AG04449 (cell line): ENCODE data around the gene PAQR9.

Source experiments
- CTCF ChIA-PET: fragments of 350-600 bp; formaldehyde crosslinking; extraction: SDS; loops from one replicate; lab custom pipeline; 2021; ENCODE audit warnings: antibody characterized with exemption; lab: Yijun Ruan, JAX
- POLR2A ChIA-PET: fragments of 400-600, 350-600 bp; formaldehyde crosslinking; extraction: SDS; loops from one replicate; lab custom pipeline; 2020; ENCODE audit warnings: antibody characterized with exemption, inconsistent platforms; lab: Yijun Ruan, JAX
- DNase-seq: peaks from one replicate; pipeline ENCODE4 v3.0.0-alpha.2; 2010; ENCODE audit warnings: low read depth, low spot score
- H3K4me3 ChIP-seq: 2 replicates; pipeline ENCODE4 v1.5.1; 2011; ENCODE audit warnings: low read depth, mild to moderate bottlenecking, control low read depth, low read length
- CTCF ChIP-seq: IDR thresholded peaks from one replicate; pipeline ENCODE4 v1.5.1; 2011; ENCODE audit warnings: mild to moderate bottlenecking, moderate library complexity, low read length, control low read depth, inconsistent platforms; ENCODE audit not compliant: insufficient read depth; ENCODE audit errors: missing control alignments

The PAQR9 gene

GRCh38 chr3:143002083-143002712 lies 38.7 kb upstream of the PAQR9 start:
- DNase-seq = no peak
- ChIA-PET CTCF (interaction anchor here (1.2 to 18.0 kb wide), 7 partner anchors 7 to 415 kb away, joined by 3 to 584 read pairs (median 11); no protein-coding TSS in a partner anchor), POLR2A (interaction anchor here (0.9 to 1.7 kb wide), 5 partner anchors 8 to 441 kb away, joined by 3 to 6 read pairs (median 3); no protein-coding TSS in a partner anchor)
- peak overlapping the region; percentile 91 for H3K4me3 ChIP-seq
- TF ChIP-seq CTCF = no peak

- POLR2A ChIA-PET = interaction anchor here (0.7 to 1.7 kb wide), 6 partner anchors 9 to 442 kb away, joined by 3 to 6 read pairs (median 3); no protein-coding TSS in a partner anchor
- peak within 1 kb of the TSS; percentile 91 for H3K4me3 ChIP-seq
- peak; percentile 93 for DNase-seq
- TF ChIP-seq CTCF = no peak
- CTCF ChIA-PET = interaction anchor here (1.2 to 18.0 kb wide), 8 partner anchors 8 to 414 kb away, joined by 3 to 584 read pairs (median 12); no protein-coding TSS in a partner anchor
Measured at GRCh38 chr3:143001369-143002082, 38.1 kb upstream of the PAQR9 start, which contains the start of gene U2SURP. Gene U2SURP, plus strand, starts transcription at chr3:143001570. Its CDS starts 59 bp downstream, at chr3:143001629.

- TF ChIP-seq CTCF = no peak
- peak overlapping the region; percentile 91 for H3K4me3 ChIP-seq
- CTCF ChIA-PET = interaction anchor here (1.2 to 18.0 kb wide), 8 partner anchors 9 to 414 kb away, joined by 3 to 584 read pairs (median 12); no protein-coding TSS in a partner anchor
- no peak for DNase-seq
- POLR2A ChIA-PET = interaction anchor here (0.7 to 1.7 kb wide), 5 partner anchors 10 to 443 kb away, joined by 3 to 6 read pairs (median 3); no protein-coding TSS in a partner anchor
Measured at GRCh38 chr3:143001034-143001368, 37.5 kb upstream of the PAQR9 start.

- ChIA-PET POLR2A (interaction anchor here (0.6 to 1.7 kb wide), 5 partner anchors 10 to 411 kb away, joined by 3 to 6 read pairs (median 3); no protein-coding TSS in a partner anchor), CTCF (interaction anchor here (1.2 to 18.0 kb wide), 6 partner anchors 9 to 413 kb away, joined by 3 to 584 read pairs (median 8); no protein-coding TSS in a partner anchor)
- no peak for DNase-seq
- TF ChIP-seq CTCF = no peak
- peak overlapping the region; percentile 91 for H3K4me3 ChIP-seq
Measured at GRCh38 chr3:143000528-143000927, 37.1 kb upstream of the PAQR9 start.

- H3K4me3 ChIP-seq = peak overlapping the region; percentile 91
- no peak for TF ChIP-seq CTCF
- POLR2A ChIA-PET = interaction anchor here (0.6 kb wide), 1 partner anchor 117 kb away, joined by 3 read pairs; no protein-coding TSS in a partner anchor
- DNase-seq = no peak
- CTCF ChIA-PET = interaction anchor here (0.6 to 18.0 kb wide), 5 partner anchors 9 to 414 kb away, joined by 3 to 584 read pairs (median 12); no protein-coding TSS in a partner anchor
Measured at GRCh38 chr3:142999881-143000280, 36.4 kb upstream of the PAQR9 start.
